GM21367 (cell line): ENCODE data around the gene ZNF281.
"Not testable (repeated sequence)": the region's sequence is repeated elsewhere in the genome, so short reads cannot be mapped to it uniquely, and the experiment has no call there.

Source experiments
- ATAC-seq: cut with Tn5 transposase; IDR thresholded peaks from one replicate; pipeline ENCODE4 v1.9.1; 2021; ENCODE audit not compliant: unreplicated experiment

Gene ZNF281

GRCh38 chr1:200432586-200432985 lies 22.8 kb upstream of the ZNF281 start:
- no peak for ATAC-seq

DNA sequence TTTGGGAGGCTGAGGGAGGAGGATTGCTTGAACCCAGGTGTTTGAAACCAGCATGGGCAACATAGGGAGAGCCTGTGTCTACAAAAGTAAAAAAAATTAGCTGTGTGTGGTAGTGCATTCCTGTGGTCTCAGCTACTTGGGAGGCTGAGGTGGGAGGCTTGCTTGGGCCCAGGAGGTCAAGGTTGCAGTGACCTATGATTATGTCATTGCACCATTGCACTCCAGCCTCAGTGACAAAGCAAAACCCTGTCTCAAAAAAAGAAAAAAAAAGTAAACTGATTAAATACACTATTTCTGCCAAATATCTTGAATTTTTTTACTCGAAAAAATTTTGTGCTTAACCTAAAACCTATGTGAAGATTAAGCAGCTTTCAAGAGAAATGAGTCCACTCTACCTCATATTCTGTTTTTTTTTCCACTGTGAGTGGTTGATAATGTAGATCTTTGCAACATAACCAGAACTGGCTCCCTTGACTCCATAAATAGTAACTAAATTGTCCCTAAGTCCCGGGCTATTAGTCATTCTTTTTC lies 19.4 kb upstream of the ZNF281 start:
- ATAC-seq, result no peak

- no peak for ATAC-seq
These were observed 18.8 kb upstream of the ZNF281 start for GRCh38 chr1:200428482-200429205.

DNA sequence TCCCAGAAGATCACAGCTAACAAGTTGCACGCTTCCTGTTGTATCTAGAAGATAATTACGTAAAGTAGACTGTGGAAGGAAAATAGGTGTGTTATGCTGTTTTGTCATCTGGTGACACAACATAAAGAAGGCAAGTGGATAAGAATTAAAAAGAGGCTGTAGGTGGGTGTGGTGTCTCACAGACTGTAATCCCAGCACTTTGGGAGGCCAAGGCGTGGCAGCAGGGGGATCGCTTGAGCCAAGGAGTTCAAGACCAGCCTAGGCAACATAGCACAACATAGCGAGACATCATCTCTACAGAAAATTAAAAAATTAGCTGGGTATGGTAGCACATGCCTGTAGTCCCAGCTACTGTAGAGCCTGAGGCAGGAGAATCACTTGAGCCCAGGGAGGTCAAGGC lies 17.9 kb upstream of the ZNF281 start:
- no peak for ATAC-seq

DNA sequence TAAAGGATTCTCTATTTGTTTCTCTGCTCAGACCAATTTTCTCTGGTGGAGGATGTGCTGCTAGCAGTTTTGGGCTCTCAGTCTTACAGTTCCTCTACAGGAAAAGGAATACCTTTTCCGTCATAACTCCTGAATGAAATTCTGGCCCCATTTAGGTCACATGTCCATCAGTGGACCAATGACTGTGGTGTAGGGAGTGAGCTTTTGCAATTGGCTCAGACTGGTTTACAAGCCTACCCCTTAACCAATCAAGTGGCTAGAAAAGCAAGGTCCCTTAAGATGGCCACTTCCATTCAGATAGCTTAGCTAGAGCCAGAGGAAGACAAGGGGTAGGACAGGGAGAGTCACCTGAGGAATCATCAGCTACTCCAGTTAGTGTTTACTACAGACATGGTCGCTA lies 16.4 kb upstream of the ZNF281 start:
- ATAC-seq, result no peak

- no peak for ATAC-seq
These were observed 13.4 kb upstream of the ZNF281 start for GRCh38 chr1:200423235-200423634.

DNA sequence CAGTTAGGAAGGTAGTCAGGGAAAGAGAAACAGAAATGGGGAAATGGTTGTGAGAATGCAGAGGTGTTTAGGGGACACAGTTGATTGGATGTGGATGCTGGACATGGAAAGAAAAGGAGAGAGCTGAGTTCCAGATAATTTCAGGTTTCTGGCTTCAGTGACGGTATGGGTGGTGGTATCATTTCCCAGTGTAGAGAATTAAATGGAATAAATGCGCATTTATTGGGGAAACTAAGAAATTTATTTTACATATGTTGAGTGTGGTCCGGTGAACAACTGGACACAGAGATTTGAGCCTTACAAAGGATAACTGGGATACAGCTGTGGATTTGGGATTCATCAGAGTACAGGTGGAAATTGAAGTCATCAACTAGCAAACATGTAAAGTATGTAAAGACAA lies 12.4 kb upstream of the ZNF281 start:
- no peak for ATAC-seq

GRCh38 chr1:200415789-200416593 lies 6.2 kb upstream of the ZNF281 start:
- ATAC-seq, result peak; percentile 63

GRCh38 chr1:200415227-200415626 lies 5.4 kb upstream of the ZNF281 start:
- peak; percentile 54 for ATAC-seq

DNA sequence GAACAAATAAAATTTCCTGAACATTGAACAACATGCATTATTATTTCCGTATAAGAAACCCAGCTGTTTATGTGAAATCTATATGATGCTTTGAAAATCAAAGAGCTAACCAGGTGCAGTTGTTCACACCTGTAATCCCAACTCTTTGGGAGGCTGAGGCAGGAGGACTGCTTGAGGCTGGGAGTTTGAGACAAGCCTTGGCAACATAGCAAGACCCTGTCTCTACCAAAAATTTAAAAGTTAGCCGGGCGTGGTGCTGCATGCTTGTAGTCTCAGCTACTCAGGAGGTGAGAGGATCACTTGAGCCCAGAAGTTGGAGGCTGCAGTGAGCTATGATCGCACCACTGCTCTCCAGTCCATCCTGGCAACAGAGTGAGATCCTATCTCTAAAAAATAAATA lies 4.8 kb upstream of the ZNF281 start:
- no peak for ATAC-seq

GRCh38 chr1:200413766-200414165 lies 3.9 kb upstream of the ZNF281 start:
- not testable (repeated sequence) for ATAC-seq

DNA sequence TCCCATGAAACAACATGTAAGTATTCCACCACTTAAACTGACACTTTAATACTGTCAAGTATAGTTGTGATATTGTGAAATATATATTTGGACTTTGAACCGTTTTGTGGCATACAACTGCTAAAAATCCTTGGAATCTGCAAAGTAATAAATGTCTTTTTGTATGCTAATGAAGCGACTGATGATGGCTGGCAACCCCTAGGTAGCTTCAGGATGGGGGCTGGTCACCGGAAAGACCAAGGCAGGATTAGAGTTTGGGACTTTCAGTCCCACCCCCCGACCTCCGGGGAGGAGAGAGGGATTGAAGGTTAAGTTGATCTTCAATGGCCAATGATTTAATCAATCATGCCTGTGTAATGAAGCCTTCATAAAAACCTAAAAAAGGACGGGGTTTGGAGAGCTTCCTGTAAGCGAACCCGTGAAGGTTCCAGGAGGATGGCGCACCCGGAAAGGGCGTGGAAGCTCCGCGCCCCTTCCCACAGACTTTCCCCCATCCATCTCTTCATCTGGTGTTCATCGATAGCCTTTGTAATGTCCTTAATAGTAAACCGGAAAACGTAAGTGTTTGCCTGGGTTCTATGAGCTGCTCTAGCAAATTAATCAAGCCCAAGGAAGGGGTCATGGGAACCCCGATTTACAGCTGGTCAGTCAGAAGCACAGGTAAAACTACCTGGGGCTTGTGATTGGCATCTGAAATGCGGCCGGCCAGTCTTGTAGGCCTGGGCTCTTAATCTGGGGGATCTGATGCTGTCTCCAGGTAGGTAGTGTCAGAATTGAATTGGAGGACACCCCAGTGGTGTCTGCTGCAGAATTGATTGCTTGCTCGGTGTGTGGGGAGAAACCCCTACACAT lies 1.8 kb upstream of the ZNF281 start:
- no peak for ATAC-seq

DNA sequence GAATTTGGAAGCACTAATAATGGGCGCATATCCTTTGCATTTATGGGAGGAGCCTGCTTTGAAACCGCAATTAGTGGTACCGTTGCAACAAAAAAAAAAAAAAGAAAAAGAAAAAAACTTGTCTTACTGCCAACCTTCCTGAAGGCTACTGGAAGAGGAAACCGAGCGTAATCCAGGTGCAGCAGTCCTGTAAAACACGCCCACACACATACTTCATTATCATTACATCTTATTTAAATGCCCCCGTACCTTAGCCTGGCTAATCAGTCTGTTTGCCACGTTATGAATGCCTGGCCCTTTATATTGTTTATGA lies 686 bp upstream of the ZNF281 start:
- ATAC-seq, result no peak

- peak; percentile 24 for ATAC-seq
These were observed 554 bp downstream of the ZNF281 start for GRCh38 chr1:200409203-200409760.

DNA sequence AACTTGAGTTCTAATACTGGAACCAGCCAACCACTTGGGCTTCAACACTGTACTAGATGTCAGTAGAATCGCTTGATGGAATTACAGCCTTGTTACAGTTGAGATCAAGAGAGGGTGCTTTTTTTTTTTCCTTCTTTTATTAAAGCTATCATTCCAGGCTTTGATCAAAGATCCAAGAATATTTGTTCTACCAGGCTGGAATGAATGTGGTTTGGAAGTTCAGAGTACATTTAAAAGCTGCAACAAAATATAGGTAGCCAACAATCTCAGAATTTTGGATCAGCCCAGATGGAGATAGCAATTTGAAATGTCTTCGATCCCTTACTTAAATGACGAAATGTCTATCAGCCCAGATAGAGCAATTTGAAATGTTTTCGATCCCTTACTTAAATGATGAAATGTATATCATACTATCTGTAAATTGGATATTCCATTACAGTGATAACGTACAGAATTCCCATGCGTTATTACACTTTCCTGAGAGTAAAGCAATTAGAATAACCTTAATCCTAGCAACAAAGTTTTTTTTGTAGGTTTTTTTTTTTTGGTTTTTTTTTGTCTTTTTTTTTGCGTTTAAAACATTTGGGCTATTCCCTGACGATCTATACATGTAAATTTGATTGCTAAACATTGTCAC lies 3.6 kb downstream of the ZNF281 start:
- ATAC-seq, result no peak

- ATAC-seq, result no peak
These were observed 4.6 kb downstream of the ZNF281 start for GRCh38 chr1:200405264-200405663.

DNA sequence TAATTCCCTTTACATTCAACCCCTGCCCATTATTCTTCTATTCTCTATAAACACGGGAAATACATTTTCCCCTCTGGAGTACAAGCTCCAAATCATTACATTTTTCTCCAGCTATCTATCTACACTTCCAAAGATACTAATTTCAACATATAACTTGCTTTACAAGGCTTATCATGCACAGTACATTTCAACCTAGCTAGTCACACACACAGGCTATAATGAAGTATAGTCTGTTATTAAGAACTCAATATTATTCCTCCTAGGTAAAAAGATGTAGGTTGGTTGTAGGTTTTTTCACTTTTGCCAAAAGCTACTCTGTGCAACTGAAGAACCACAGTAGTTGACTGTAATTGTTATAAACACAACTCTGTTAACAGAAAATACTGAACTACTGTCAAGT lies 8.1 kb downstream of the ZNF281 start:
- ATAC-seq, result no peak

DNA sequence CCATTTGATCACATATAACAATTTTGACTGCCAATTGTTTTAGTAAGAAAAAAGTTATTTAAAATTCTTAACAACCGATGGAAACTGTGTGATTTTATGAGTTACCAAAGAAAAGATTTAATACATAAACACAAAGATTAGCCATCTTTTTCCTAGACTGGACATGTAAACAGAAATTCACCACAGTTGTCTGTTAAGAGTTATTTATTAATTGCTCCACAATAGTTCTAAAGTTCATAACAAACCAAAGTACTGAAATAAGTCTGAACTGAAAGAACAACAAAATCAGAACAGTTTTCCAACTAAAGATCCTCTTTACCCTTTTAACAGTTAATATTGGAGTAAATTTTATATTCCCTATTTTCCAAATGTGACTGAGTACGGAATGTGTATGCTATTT lies 8.6 kb downstream of the ZNF281 start:
- no peak for ATAC-seq

GRCh38 chr1:200400556-200400955 lies 9.3 kb downstream of the ZNF281 start:
- no peak for ATAC-seq

DNA sequence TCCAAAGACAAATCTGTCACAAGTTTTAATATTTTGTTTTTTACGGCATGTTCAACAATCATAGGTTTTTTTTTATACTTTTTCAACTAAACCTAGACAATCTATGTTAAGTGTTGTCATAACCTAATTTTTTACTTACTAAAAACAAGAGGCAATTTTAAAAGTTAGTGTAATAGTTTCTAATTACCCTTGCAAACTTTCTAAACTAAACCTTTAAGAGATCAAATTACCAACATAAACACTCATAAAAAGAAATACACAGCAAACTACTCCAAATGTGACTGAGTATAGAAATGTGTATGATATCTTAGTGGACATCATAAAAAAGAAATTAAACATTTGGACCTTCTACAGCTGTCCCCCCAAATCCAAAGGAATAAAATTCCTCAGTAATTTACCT lies 10.0 kb downstream of the ZNF281 start:
- no peak for ATAC-seq

- ATAC-seq, result no peak
These were observed 11.5 kb downstream of the ZNF281 start for GRCh38 chr1:200398373-200398772.
